CD4-positive, alpha-beta memory T cell (primary cell): Measurements from ENCODE around the gene PPP1R13B. TPM values are rescaled to one million over a fixed set of nuclear protein-coding genes. Genes with fewer than 3 reads are reported as not detected.

Source experiments
- CTCF ChIA-PET: fragments of 350-600 bp; sonication (Branson Sonifier 250); formaldehyde crosslinking; loops from one replicate; lab custom pipeline; 2021; ENCODE audit warnings: inconsistent platforms; ENCODE audit not compliant: partially characterized antibody; lab: Charles Lee
- POLR2A ChIA-PET: fragments of 350-600 bp; sonication (Branson Sonifier 250); formaldehyde crosslinking; loops from one replicate; lab custom pipeline; 2021; ENCODE audit not compliant: partially characterized antibody; lab: Charles Lee
- DNase-seq, 5 donors: peaks; one replicate each; pipeline versions ENCODE4 v3.0.0 to v3.0.0-alpha.2; 2020 to 2022; ENCODE audit warnings: mixed read lengths in 1 of 5
- H3K27ac ChIP-seq: one replicate; pipeline ENCODE4 v1.7.0; 2013; ENCODE audit warnings: low read depth, low read length
- H3K27me3 ChIP-seq: 2 replicates; pipeline ENCODE4 v1.7.0; 2013; ENCODE audit warnings: mild to moderate bottlenecking, low read length, moderate library complexity; ENCODE audit not compliant: insufficient read depth
- H3K36me3 ChIP-seq: 2 replicates; pipeline ENCODE4 v1.7.0; 2013; ENCODE audit warnings: mild to moderate bottlenecking, low read length, moderate library complexity; ENCODE audit not compliant: insufficient read depth
- H3K4me1 ChIP-seq: 2 replicates; pipeline ENCODE4 v1.7.0; 2013; ENCODE audit warnings: mild to moderate bottlenecking, low read length, moderate library complexity; ENCODE audit not compliant: insufficient read depth
- H3K4me3 ChIP-seq, 2 donors: one replicate each; pipeline ENCODE4 v1.7.0; 2013; ENCODE audit warnings: low read length in 2 of 2, mild to moderate bottlenecking in 1 of 2
- H3K9me3 ChIP-seq, 2 donors: one replicate each; pipeline ENCODE4 v1.7.0; 2013; ENCODE audit warnings: low read length in 2 of 2, control low read depth in 1 of 2; ENCODE audit not compliant: control insufficient read depth in 1 of 2
- H3K27ac Mint-ChIP-seq, 7 donors: one replicate each; pipeline ENCODE4 v1.8.0; 2020 to 2021; ENCODE audit warnings: mixed read lengths in 7 of 7, mild to moderate bottlenecking in 6 of 7, inconsistent platforms in 3 of 7, moderate library complexity in 3 of 7
- H3K27me3 Mint-ChIP-seq, 2 donors: one replicate each; pipeline ENCODE4 v1.8.0; 2020 to 2021; ENCODE audit warnings: mixed read lengths in 2 of 2
- H3K36me3 Mint-ChIP-seq, 2 donors: one replicate each; pipeline ENCODE4 v1.8.0; 2020 to 2021; ENCODE audit warnings: mixed read lengths in 2 of 2, inconsistent platforms in 1 of 2, mild to moderate bottlenecking in 1 of 2
- H3K4me1 Mint-ChIP-seq, 4 donors: one replicate each; pipeline ENCODE4 v1.8.0; 2020 to 2021; ENCODE audit warnings: mixed read lengths in 4 of 4, mild to moderate bottlenecking in 1 of 4
- H3K4me3 Mint-ChIP-seq, 8 donors: one replicate each; pipeline ENCODE4 v1.8.0; 2020 to 2021; ENCODE audit warnings: mixed read lengths in 8 of 8, mild to moderate bottlenecking in 7 of 8, moderate library complexity in 6 of 8, inconsistent platforms in 3 of 8
- H3K9me3 Mint-ChIP-seq, 8 donors: one replicate each; pipeline ENCODE4 v1.8.0; 2020 to 2021; ENCODE audit warnings: mixed read lengths in 8 of 8, mild to moderate bottlenecking in 5 of 8, inconsistent platforms in 3 of 8, moderate library complexity in 1 of 8
- intact Hi-C: fragments of 100-400 bp; cut with micrococcal nuclease; formaldehyde crosslinking; loops from one replicate; pipeline ENCODE4 v1.15.1; 2023
- polyA plus RNA-seq, 2 donors: library from polyadenylated mRNA; unstranded; fragments of 300-500 nt; fragmentation: Illumina TruSeq; gene quantifications; one replicate each; pipeline ENCODE4 v1.2.3, GENCODE V29; 2021
- total RNA-seq, 2 experiments: library from RNA; stranded (reverse); gene quantifications; one replicate each; pipeline ENCODE4 v1.2.3, GENCODE V29; 2021

Gene PPP1R13B
- total and polyA plus RNA-seq, 4 experiments from 2014 or later: 0.72 to 30.5 (median 15.7) TPM

- Histone ChIP-seq H3K27ac (no peak overlapping the region), H3K27me3 (no peaks in the 10 kb centered on the region), H3K4me1 (no peaks in the 10 kb centered on the region), H3K36me3 (peaks cover 14% of the 10 kb centered on the region), H3K9me3 (no peaks in the 10 kb centered on the region), H3K4me3 (no peak overlapping the region)
- ChIA-PET CTCF (no interaction called here), POLR2A (interaction anchor here (2.0 kb wide), 1 partner anchor 20 kb away, joined by 5 read pairs; the partner anchor contains the start of genes XRCC3 and ZFYVE21)
- H3K27ac Mint-ChIP-seq: peak overlapping the region in 2 of 7 donors; percentile 10 to 52
- peaks cover 13 to 52% of the 10 kb centered on the region in 2 donors for H3K36me3 Mint-ChIP-seq
- no peaks in the 10 kb centered on the region for H3K27me3 Mint-ChIP-seq
- H3K4me3 Mint-ChIP-seq: no peak overlapping the region
- DNase-seq: no peak
- intact Hi-C loops: no loop called here
- H3K4me1 Mint-ChIP-seq: no peaks in the 10 kb centered on the region
- no peaks in the 10 kb centered on the region for H3K9me3 Mint-ChIP-seq
These were observed 112.4 kb downstream of the PPP1R13B start for GRCh38 chr14:103735022-103735421.

- POLR2A ChIA-PET: no interaction called here
- H3K4me3 Mint-ChIP-seq: peak overlapping the region in 1 of 8 donors; percentile 13
- Histone ChIP-seq H3K4me1 (no peaks in the 10 kb centered on the region), H3K9me3 (no peaks in the 10 kb centered on the region), H3K4me3 (no peak overlapping the region), H3K27me3 (no peaks in the 10 kb centered on the region), H3K27ac (no peak overlapping the region), H3K36me3 (peaks cover 20% of the 10 kb centered on the region)
- CTCF ChIA-PET: no interaction called here
- H3K9me3 Mint-ChIP-seq: no peaks in the 10 kb centered on the region
- intact Hi-C loops: no loop called here
- no peaks in the 10 kb centered on the region for H3K4me1 Mint-ChIP-seq
- H3K27ac Mint-ChIP-seq: no peak overlapping the region
- no peaks in the 10 kb centered on the region for H3K27me3 Mint-ChIP-seq
- peaks cover 18 to 49% of the 10 kb centered on the region in 2 donors for H3K36me3 Mint-ChIP-seq
- DNase-seq: no peak
These were observed 113.1 kb downstream of the PPP1R13B start for GRCh38 chr14:103734081-103734888.

DNA sequence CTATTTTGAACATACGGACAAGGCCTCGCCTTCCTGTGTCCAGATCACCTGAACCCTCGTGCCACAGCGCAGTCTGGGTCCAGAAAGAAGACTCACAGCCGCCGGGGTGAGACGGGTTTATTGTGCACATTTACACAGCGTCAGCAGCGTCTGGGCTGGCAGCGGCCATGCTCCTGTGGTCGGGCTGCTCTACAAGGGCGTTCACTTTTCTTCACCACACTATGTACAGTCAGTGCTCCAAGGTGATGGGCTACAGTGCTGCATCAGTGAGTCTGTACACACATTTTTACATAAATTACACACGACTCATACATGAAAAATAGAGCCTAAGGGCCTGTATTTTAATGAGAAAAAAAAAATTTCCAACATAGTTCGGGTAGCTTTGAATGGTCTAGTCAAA, 113.7 kb downstream of the PPP1R13B start:
- Mint-ChIP-seq H3K4me1 (no peaks in the 10 kb centered on the region), H3K27me3 (no peaks in the 10 kb centered on the region), H3K9me3 (no peaks in the 10 kb centered on the region), H3K27ac (no peak overlapping the region), H3K4me3 (no peak overlapping the region), H3K36me3 (peaks cover 20 to 49% of the 10 kb centered on the region in 2 donors)
- no peak for DNase-seq
- Histone ChIP-seq H3K4me3 (no peak overlapping the region), H3K27ac (no peak overlapping the region), H3K4me1 (no peaks in the 10 kb centered on the region), H3K27me3 (no peaks in the 10 kb centered on the region), H3K9me3 (no peaks in the 10 kb centered on the region), H3K36me3 (peaks cover 25% of the 10 kb centered on the region)
- intact Hi-C loops: no loop called here
- POLR2A ChIA-PET: interaction anchor here (1.1 kb wide), 1 partner anchor 18 kb away, joined by 3 read pairs; the partner anchor contains the start of genes XRCC3 and ZFYVE21
- CTCF ChIA-PET: no interaction called here

- intact Hi-C loops: no loop called here
- Histone ChIP-seq H3K4me3 (no peak overlapping the region), H3K9me3 (no peaks in the 10 kb centered on the region), H3K4me1 (no peaks in the 10 kb centered on the region), H3K27ac (no peak overlapping the region), H3K27me3 (no peaks in the 10 kb centered on the region), H3K36me3 (peaks cover 22% of the 10 kb centered on the region)
- Mint-ChIP-seq H3K9me3 (no peaks in the 10 kb centered on the region), H3K27me3 (no peaks in the 10 kb centered on the region), H3K4me1 (no peaks in the 10 kb centered on the region), H3K36me3 (peaks cover 18 to 47% of the 10 kb centered on the region in 2 donors), H3K27ac (peak overlapping the region in 3 of 7 donors; percentile 53 to 67 (median 66)), H3K4me3 (no peak overlapping the region)
- ChIA-PET POLR2A (interaction anchor here (1.1 kb wide), 1 partner anchor 17 kb away, joined by 3 read pairs; the partner anchor contains the start of genes XRCC3 and ZFYVE21), CTCF (no interaction called here)
- no peak for DNase-seq
These were observed 114.3 kb downstream of the PPP1R13B start for GRCh38 chr14:103732868-103733620.

GRCh38 chr14:103731916-103732867, 115.2 kb downstream of the PPP1R13B start:
- Histone ChIP-seq H3K27ac (no peak overlapping the region), H3K4me3 (no peak overlapping the region), H3K27me3 (no peaks in the 10 kb centered on the region), H3K9me3 (no peaks in the 10 kb centered on the region), H3K4me1 (no peaks in the 10 kb centered on the region), H3K36me3 (peaks cover 22% of the 10 kb centered on the region)
- Mint-ChIP-seq H3K4me3 (no peak overlapping the region), H3K4me1 (no peaks in the 10 kb centered on the region), H3K9me3 (no peaks in the 10 kb centered on the region), H3K27me3 (no peaks in the 10 kb centered on the region), H3K27ac (peak overlapping the region in 2 of 7 donors; percentile 53 to 67), H3K36me3 (peaks cover 13 to 40% of the 10 kb centered on the region in 2 donors)
- intact Hi-C loops: no loop called here
- POLR2A ChIA-PET: interaction anchor here (1.1 kb wide), 1 partner anchor 16 kb away, joined by 3 read pairs; the partner anchor contains the start of genes XRCC3 and ZFYVE21
- DNase-seq: no peak
- CTCF ChIA-PET: no interaction called here

DNA sequence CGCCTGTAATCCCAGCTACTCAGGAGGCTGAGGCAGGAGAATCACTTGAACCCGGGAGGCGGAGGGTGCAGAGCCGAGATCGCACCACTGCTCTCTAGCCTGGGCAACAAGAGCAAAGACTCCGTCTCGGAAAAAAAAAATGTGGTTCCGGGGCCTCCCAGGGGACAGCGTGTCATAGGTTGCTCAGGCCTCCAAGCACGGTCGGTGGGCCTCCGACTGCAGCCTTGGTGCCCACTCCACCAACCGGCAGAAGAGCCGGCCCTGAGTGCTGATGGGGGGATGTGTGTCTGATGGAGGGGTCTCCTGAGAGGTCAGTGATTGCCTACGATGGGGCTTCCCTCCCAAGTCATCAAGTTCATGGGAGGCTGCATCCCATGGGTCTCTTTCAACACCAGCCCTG, 115.9 kb downstream of the PPP1R13B start:
- Mint-ChIP-seq H3K27ac (no peak overlapping the region), H3K4me3 (no peak overlapping the region), H3K9me3 (no peaks in the 10 kb centered on the region), H3K27me3 (no peaks in the 10 kb centered on the region), H3K4me1 (no peaks in the 10 kb centered on the region), H3K36me3 (peaks cover 13 to 33% of the 10 kb centered on the region in 2 donors)
- no peak for DNase-seq
- Histone ChIP-seq H3K36me3 (peaks cover 22% of the 10 kb centered on the region), H3K27ac (no peak overlapping the region), H3K4me1 (no peaks in the 10 kb centered on the region), H3K9me3 (no peaks in the 10 kb centered on the region), H3K27me3 (no peaks in the 10 kb centered on the region), H3K4me3 (no peak overlapping the region)
- POLR2A ChIA-PET: no interaction called here
- CTCF ChIA-PET: no interaction called here
- intact Hi-C loops: no loop called here
